GM19372 (cell line): ENCODE results near the gene RAP1A.
"Not testable (repeated sequence)": the region's sequence is repeated elsewhere in the genome, so short reads cannot be mapped to it uniquely, and the experiment has no call there.

Source experiments
- ATAC-seq: cut with Tn5 transposase; IDR thresholded peaks from one replicate; pipeline ENCODE4 v1.9.1; 2021; ENCODE audit warnings: mild to moderate bottlenecking, low read depth, moderate library complexity; ENCODE audit not compliant: unreplicated experiment

The RAP1A gene

GRCh38 chr1:111660204-111661150 lies 40.9 kb downstream of the RAP1A start:
- no peak for ATAC-seq

GRCh38 chr1:111664652-111665051 lies 45.1 kb downstream of the RAP1A start:
- no peak for ATAC-seq

GRCh38 chr1:111665497-111665896 lies 45.9 kb downstream of the RAP1A start:
- ATAC-seq = no peak

DNA sequence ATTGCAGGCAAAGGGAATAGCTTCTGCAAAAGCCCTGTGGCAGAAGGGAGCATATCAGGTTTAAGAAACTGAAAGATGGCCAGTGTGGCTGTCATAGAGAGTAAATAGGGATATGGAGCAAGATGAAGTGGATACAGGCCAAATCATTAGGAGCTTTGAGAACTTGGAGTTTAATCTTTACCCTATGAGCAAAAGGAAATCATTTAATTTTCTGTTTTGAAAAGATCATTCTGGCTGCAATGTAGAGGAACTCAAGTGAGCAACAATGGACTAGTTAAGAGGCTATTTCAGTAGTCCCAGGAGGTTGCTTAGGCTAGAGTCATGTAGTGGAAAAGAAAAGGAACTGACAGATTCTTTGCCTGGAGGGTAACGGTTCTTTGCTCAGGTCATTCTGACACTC lies 47.2 kb downstream of the RAP1A start:
- ATAC-seq = no peak

DNA sequence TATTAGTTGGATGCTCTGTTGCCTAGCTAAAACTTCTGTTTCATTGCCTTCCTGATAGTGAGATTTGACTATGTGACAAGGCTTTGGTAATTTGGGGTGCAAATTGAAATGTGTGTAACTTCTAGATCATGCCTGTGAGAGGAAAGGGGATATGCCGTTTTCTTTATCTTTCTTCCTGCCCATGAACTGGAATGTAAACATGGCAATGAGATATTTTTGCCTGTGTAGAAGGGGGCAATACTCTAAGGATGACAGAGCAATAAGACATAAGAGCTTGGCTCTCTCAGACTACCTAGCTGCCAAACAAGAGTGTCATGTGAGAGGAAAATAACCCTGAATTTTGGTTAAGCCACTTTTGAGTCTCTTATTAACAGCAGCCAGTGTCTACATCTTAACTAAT lies 49.7 kb downstream of the RAP1A start:
- ATAC-seq = no peak

GRCh38 chr1:111671852-111672251 lies 52.3 kb downstream of the RAP1A start:
- ATAC-seq = no peak

DNA sequence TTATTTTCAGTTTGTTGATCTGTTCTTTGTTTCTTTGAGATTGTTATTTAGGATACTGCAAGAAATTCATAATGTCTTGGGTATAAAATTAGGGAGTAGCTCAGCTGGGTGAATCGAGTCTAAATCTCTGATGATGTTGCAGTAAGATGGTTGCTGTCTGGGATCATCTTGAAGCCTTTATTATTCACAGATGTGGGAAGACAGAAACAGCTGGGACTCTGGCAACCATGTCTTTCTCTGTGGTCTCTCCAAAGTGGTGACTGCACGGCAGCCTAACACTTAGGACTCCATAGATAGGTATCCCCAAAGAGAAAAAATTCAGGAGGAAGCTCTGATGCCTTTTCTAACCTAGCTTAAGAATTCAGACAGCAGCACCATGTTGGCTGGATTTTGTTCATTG lies 52.7 kb downstream of the RAP1A start:
- no peak for ATAC-seq

DNA sequence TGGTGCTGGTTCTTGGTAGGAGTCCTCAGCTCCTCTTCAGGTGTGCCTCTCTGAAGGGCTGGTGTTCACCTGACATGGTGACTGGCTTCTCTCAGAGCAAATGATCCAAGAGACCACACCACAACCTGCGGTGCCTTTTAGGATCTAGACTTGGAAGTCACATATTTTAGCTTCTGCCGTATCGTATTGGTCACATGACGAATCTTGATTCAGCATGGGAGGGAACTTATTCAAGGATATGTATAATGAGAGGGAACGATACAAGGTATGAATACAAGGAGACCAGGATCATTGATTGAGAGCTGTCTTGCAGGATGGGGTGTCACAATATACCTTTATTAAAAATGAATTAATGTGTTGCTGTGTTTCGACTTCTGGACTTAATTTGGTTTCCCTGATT lies 58.0 kb downstream of the RAP1A start:
- no peak for ATAC-seq

GRCh38 chr1:111679541-111679940 lies 60.0 kb downstream of the RAP1A start:
- ATAC-seq = no peak

DNA sequence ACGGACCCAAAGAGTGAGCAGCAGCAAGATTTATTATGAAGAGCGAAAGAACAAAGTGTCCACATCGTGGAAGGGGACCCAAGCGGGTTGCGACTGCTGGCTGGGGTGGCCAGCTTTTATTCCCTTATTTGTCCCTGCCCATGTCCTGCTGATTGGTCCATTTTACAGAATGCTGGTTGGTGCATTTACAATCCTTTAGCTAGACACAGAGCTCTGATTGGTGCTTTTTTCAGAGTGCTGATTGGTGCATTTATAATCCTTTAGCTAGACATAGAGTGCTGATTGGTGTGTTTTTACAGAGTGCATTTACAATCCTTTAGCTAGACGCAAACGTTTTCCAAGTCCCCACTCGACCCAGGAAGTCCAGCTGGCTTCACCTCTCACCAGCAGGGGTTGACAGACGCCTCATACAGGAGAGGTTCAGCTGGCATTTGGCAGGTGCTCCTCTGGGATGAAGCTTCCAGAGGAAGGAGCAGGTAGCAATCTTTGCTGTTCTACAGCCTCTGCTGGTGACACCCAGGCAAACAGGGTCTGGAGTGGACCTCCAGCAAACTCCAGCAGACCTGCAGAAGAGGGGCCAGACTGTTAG lies 60.7 kb downstream of the RAP1A start:
- ATAC-seq = not testable (repeated sequence)

- ATAC-seq = not testable (repeated sequence)
Observed at GRCh38 chr1:111685293-111686153, 65.9 kb downstream of the RAP1A start.

DNA sequence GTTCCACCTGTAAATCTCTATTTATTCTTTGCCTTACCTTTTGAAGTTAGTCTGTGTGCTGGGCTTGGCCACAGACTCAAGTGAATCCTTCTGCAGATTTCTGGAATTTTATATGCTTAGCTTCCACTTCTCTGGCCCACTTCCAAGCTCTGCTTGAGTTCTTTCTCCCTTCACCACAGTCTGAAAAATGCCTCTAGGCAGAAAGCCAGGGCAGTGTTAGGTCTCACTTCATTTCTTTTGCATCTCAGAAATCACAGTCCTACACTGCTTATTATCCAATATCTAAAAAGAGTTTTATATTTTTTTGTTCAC lies 70.7 kb downstream of the RAP1A start:
- ATAC-seq = no peak

DNA sequence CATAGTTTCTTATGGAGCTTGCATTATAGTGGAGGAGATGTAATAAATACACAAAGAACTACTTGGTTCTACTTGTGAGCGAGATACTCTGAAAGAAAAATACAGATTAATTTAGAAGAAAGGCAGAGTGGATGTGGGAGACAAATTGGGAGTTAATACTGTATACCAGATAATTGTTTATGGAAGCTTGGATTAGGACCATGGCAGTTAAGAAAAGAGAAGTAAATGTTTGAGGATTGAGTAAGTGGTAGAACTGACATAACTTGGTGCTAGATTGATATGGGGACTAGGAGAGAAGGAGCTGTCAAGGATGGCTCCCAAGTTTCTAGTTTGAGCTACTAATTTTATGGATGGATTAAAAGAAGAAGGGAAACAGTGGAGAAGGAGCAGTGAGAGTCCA lies 72.3 kb downstream of the RAP1A start:
- ATAC-seq = no peak

- ATAC-seq = no peak
Observed at GRCh38 chr1:111695801-111696200, 76.2 kb downstream of the RAP1A start.

DNA sequence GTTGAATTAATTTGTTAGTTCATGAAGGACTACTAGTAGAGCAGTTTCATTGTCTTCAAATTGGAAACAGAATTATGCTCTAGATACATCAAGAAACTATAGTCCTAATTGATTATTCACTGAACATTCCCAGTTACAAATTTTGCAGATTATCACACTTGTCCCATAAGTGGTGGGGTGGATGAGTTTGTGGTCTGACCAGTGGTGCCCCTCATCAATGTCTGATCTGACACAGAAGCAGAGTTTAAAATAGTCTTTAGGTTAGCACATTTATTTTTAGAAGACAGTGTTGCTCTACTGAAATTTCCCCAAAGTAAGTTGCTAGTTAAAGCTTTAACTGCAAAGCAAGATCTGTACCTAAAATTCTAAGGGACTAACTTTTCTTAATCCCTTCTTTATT lies 76.7 kb downstream of the RAP1A start:
- ATAC-seq = no peak

GRCh38 chr1:111699268-111699667 lies 79.7 kb downstream of the RAP1A start:
- no peak for ATAC-seq

DNA sequence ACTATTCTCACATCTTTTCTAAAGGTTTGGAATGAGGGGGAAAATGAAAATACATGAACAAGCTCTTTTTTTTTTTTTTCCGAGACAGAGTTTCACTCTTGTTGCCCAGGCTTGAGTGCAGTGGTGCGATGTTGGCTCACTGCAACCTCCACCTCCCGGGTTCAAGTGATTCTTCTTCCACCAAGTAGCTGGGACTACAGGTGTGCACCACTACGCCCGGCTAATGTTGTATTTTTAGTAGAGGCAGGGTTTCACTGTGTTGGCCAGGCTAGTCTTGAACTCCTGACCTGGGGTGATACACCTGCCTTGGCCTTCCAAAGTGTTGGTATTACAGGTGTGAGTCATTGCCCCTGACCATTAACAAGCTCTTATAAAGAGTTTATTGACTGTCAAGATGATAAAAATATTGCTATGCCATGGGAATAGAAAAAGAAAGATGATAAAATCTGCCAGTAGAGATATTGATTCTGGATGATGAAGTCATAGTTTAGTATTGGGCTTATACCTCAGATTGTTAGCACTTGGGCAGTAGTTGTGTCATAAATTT lies 83.0 kb downstream of the RAP1A start:
- no peak for ATAC-seq

DNA sequence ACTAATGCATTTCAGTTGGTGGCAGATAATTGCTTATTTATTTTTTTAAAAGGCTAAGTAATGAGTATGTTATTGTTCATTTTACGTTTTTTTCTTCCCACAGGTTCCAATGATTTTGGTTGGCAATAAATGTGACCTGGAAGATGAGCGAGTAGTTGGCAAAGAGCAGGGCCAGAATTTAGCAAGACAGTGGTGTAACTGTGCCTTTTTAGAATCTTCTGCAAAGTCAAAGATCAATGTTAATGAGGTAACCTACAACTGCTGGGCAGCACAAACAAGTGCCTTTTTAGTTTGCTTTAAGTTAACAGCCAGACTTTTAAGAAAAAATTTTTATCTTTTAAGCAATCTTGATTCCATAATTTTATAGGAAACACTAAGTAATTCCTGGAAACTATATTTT lies 84.7 kb downstream of the RAP1A start:
- ATAC-seq = no peak

DNA sequence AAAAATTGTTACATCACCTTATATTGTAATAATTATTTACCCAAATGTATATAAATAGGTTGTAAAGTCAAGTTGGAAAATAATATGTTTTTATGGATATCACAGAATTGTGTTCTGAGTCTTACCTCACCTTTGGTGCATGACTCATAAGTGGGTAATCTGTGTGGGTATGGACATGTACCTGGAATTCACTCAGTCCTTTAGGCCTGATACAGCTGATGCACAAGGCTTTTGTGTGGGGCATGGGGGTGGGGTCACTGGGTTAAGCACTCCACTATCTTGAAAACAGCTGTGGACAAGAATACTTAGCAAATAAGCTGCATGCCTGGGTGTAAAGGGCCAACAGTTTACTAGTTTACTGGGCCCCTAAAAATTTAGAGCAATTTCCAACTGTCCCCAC lies 85.2 kb downstream of the RAP1A start:
- ATAC-seq = no peak

DNA sequence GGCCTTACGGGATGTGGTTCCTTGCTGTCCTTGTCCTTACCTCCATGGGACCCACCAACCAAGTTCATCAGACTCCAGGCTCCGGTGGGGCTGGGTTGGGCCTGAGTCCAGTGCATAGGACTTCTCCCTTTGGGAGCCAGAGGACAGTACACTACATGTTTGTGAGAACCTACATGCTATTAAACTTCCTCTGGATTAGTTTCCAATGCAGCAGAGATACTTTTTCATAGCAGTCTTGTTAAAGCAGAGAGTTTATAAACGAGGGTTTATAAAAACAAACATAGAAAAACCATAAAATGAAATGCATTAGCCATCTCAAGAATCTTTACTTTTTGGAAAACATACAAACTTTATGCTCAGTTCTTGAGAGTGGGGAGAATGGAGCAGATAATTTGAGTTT lies 86.3 kb downstream of the RAP1A start:
- no peak for ATAC-seq

DNA sequence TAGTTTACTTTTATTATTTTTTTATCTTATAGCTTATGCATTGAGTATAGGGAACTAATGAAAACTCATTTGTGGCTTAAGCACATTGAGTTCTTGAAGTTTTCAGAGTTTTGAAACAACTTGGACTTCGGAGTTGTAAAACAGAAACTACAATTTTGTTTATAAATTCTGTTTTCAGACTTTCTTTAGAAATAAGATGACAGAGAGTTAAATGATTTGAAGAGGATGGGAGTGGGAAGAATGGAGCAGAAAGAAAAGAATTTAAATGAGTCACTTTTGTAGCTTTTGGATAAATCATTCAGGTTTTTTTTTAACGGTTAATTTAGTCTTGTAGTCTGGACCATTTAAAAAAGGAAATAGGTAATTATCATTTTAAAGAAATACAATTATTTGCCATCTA lies 87.3 kb downstream of the RAP1A start:
- ATAC-seq = no peak
